ENCODE results near the gene RTL10. TPM values are rescaled to one million over a fixed set of nuclear protein-coding genes. Genes with fewer than 3 reads are reported as not detected.

The RTL10 gene
- total RNA-seq, 1 experiment from 2014 or later: 24.4 TPM

- H3T11ph ChIP-seq (ENCODE audit: low read length): no peak overlapping the region
- H3K9me3 ChIP-seq (ENCODE audit: control insufficient read depth, low read depth, low read length): no peaks in the 10 kb centered on the region
- H4K8ac ChIP-seq (replicated peaks; ENCODE audit: insufficient read length, low read depth, low read length): no peak overlapping the region
- no peak overlapping the region for H3K18ac ChIP-seq (ENCODE audit: insufficient read length, low read depth, low read length)
- H2BK12ac ChIP-seq (ENCODE audit: insufficient read length, low read depth, low read length): no peak overlapping the region
- Mint-ChIP-seq H3K4me3 (no peak overlapping the region), H3K27me3 (ENCODE audit: low read depth) (no peaks in the 10 kb centered on the region), H3K27ac (no peak overlapping the region), H3K9me3 (no peaks in the 10 kb centered on the region), H3K36me3 (ENCODE audit: insufficient read depth in 1 of 3, low read depth in 3 of 3) (peaks cover 0 to 9% (median 0%) of the 10 kb centered on the region in 3 experiments; a peak in 2 of 7 replicates), H3K4me1 (peaks cover 3 to 7% of the 10 kb centered on the region in 2 experiments; a peak in 2 of 4 replicates)
- H3K79me2 ChIP-seq (ENCODE audit: insufficient read depth, low read length): no peaks in the 10 kb centered on the region
- TF ChIP-seq CTCF (conservative IDR thresholded peaks at IDR 0.05): no peak
- H3K56ac ChIP-seq (ENCODE audit: insufficient read length, low read depth, low read length): no peak overlapping the region
- no peak for DNase-seq
- H4K5ac ChIP-seq (ENCODE audit: insufficient read length, low read depth, low read length): no peak overlapping the region
- no peak overlapping the region for H3K14ac ChIP-seq (ENCODE audit: insufficient read depth, low read length)
- H2AFZ ChIP-seq (ENCODE audit: low read length): no peak overlapping the region
- H2AK5ac ChIP-seq (ENCODE audit: insufficient read length, low read length): no peak overlapping the region
- H3K4ac ChIP-seq (ENCODE audit: low read depth, low read length): no peak overlapping the region
- no peak overlapping the region for H3K23ac ChIP-seq (ENCODE audit: insufficient read length, low read depth, low read length)
- H2BK120ac ChIP-seq (ENCODE audit: low read depth, low read length, poor library complexity, severe bottlenecking): no peak overlapping the region
- H2BK5ac ChIP-seq (ENCODE audit: insufficient read length, low read length): no peak overlapping the region
- no peak overlapping the region for H3K27ac ChIP-seq (ENCODE audit: insufficient read length, low read depth, low read length)
- H2BK20ac ChIP-seq (ENCODE audit: low read depth, low read length, poor library complexity, severe bottlenecking): no peak overlapping the region
- no CpG with 5 or more reads among the region's 11 CpGs for WGBS (ENCODE audit: extremely low coverage, insufficient read length, low lambda C conversion rate)
- no peak overlapping the region for H4K91ac ChIP-seq (ENCODE audit: insufficient read length, low read depth, low read length)
- no peak overlapping the region for H3K9ac ChIP-seq (ENCODE audit: extremely low read depth, insufficient read length, low read length)
- H3K4me1 ChIP-seq (ENCODE audit: insufficient read depth, low read length): no peaks in the 10 kb centered on the region
- no peaks in the 10 kb centered on the region for H4K20me1 ChIP-seq (ENCODE audit: control insufficient read depth, insufficient read depth, insufficient read length)
- H3K27me3 ChIP-seq (ENCODE audit: insufficient read depth, low read length): no peaks in the 10 kb centered on the region
- no peaks in the 10 kb centered on the region for H3K79me1 ChIP-seq (ENCODE audit: insufficient read depth, low read depth, low read length, poor library complexity, severe bottlenecking)
- no peak overlapping the region for H3K4me2 ChIP-seq (ENCODE audit: insufficient read depth, insufficient read length, low read length)
- no peaks in the 10 kb centered on the region for H3K23me2 ChIP-seq (ENCODE audit: insufficient read length, low read depth, low read length, poor library complexity, severe bottlenecking)
- H2BK15ac ChIP-seq (ENCODE audit: low read depth, low read length): no peak overlapping the region
These were observed 45.7 kb downstream of the RTL10 start for GRCh38 chr22:19808873-19809478.

All from H9 (cell line).